ENCODE results near the gene BBS5. TPM values are rescaled to one million over a fixed set of nuclear protein-coding genes. Genes with fewer than 3 reads are reported as not detected.
"Not testable (repeated sequence)": the region's sequence is repeated elsewhere in the genome, so short reads cannot be mapped to it uniquely, and the experiment has no call there.

BBS5 gene
- total RNA-seq, 2 donors from 2014 or later: 3.7 to 5.7 TPM

- H3K27ac Mint-ChIP-seq; H3K9me3 Mint-ChIP-seq; H3K4me1 Mint-ChIP-seq (ENCODE audit: low read depth in 2 of 2); H3K4me3 Mint-ChIP-seq; DNase-seq (ENCODE audit: low spot score); H3K27me3 Mint-ChIP-seq; ATAC-seq: not testable (repeated sequence)
- peaks cover 10% of the 10 kb centered on the region for H3K36me3 Mint-ChIP-seq
These were observed 60.2 kb downstream of the BBS5 start for GRCh38 chr2:169539460-169539859.

DNA sequence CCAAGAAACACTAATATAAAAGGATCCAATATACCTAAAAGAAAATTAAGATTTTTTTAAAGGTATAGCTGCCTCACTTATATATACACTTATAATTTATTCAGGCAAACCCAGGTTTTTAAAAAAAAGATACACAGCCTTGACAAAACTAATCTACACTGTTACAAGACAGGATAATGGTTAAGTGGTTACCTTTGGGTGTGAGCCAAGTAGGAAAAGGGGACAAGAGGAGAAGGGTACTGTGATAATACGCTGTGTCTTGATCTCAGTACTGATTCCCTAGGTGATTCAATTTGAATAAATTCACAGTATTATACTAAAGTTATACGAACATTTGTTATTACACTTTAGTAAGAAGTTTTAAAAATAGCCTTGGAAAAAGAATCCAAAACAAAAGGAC is 60.9 kb downstream of the BBS5 start:
- no peak for DNase-seq (ENCODE audit: low spot score)
- no peak for ATAC-seq

DNA sequence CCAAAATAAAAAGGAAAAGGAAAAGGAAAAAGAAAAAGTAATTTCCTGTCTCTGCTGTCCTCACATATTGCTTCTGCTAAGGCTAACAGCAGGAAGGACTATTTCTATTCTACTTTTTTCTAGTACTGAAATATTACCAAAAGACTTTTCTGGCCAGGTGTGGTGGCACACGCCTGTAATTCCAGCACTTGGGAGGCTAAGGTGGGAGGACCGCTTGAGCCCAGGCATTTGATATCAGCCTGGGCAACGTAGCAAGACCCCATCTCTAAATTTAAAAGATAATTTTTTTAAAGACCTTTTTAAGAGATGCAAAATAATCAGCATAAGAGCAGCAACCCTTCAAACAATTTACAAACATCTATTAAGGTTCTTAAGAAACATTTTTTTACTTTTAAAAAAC is 63.1 kb downstream of the BBS5 start:
- no peak overlapping the region for H3K4me3 Mint-ChIP-seq

More for the DNA sequence above, 60.9 kb downstream of the BBS5 start:
- Mint-ChIP-seq H3K36me3 (peaks cover 10% of the 10 kb centered on the region), H3K27me3 (no peaks in the 10 kb centered on the region), H3K9me3 (no peaks in the 10 kb centered on the region), H3K4me3 (no peak overlapping the region), H3K4me1 (ENCODE audit: low read depth in 2 of 2) (no peaks in the 10 kb centered on the region), H3K27ac (no peak overlapping the region)

DNA sequence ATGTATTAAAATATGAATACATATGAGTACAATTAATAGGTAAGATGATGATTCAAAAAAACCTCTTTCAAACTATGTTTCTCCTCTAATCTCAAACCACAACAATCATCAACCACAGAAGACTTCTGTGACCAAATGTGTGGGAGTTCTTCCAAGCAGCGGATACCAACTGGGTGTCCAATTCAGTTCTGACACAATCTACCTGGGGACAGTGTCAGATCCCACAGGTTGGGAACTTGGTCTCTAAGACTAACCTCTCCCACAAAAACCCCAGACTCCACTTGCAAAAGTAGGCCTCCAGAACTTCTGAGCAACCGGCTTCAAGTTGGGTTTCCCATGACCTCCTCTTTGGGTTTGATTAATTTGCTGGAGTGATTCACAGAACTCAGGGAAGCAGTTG is 67.5 kb downstream of the BBS5 start:
- Mint-ChIP-seq H3K27me3 (no peaks in the 10 kb centered on the region), H3K36me3 (peaks cover 10% of the 10 kb centered on the region), H3K4me1 (ENCODE audit: low read depth in 2 of 2) (no peaks in the 10 kb centered on the region), H3K27ac (no peak overlapping the region), H3K9me3 (no peaks in the 10 kb centered on the region), H3K4me3 (no peak overlapping the region)
- ATAC-seq (no peak), DNase-seq (ENCODE audit: low spot score) (no peak)

More for the DNA sequence above, 63.1 kb downstream of the BBS5 start:
- DNase-seq (ENCODE audit: low spot score) (no peak), ATAC-seq (no peak)
- no peaks in the 10 kb centered on the region for H3K4me1 Mint-ChIP-seq (ENCODE audit: low read depth in 2 of 2)
- peaks cover 10% of the 10 kb centered on the region for H3K36me3 Mint-ChIP-seq
- no peak overlapping the region for H3K27ac Mint-ChIP-seq
- no peaks in the 10 kb centered on the region for H3K9me3 Mint-ChIP-seq
- no peaks in the 10 kb centered on the region for H3K27me3 Mint-ChIP-seq

Other genes with a start within 250 kb of the BBS5 start
- under 1 TPM in 1 of 2 donors, not detected in 1; 0.05 TPM for gene LRP2, start 117.0 kb upstream of the BBS5 start, total RNA-seq
- not detected for gene KLHL41, start 30.2 kb downstream of the BBS5 start, total RNA-seq
- 10 to 100 TPM; 37.7 to 61.7 TPM for gene FASTKD1, start 94.4 kb downstream of the BBS5 start, total RNA-seq
- gene PPIG, start 104.9 kb downstream of the BBS5 start, total RNA-seq: 10 to 100 TPM; 42.8 to 66.4 TPM
- under 1 TPM; 0.12 to 0.59 TPM for gene CFAP210, start 214.9 kb downstream of the BBS5 start, total RNA-seq
- 1 to 10 TPM; 2.6 to 4.4 TPM for gene PHOSPHO2, start 215.0 kb downstream of the BBS5 start, total RNA-seq

Measured in natural killer cell treated with Interleukin-12 subunit alpha and Interleukin-12 subunit beta and Interleukin-15 and Interleukin-18, amount 100 ng/mL, for 72 hours (primary cell).